DND-41 (cell line): ENCODE results near the gene ATP6V1B1.

Source experiments
- ATAC-seq: fragments of 200-7000 bp; cut with Tn5 transposase; 3 replicates; pipeline ENCODE4 v1.9.1; 2021; ENCODE audit warnings: low read depth; ENCODE audit not compliant: insufficient read depth
- DNase-seq: peaks from one replicate; pipeline ENCODE4 v3.0.0-alpha.2; 2020
- H2AFZ ChIP-seq: 2 replicates; pipeline ENCODE4 v1.6.0; 2012; ENCODE audit warnings: low read depth, low read length
- H3K27ac ChIP-seq: 2 replicates; pipeline ENCODE4 v1.5.1; 2012; ENCODE audit warnings: low read length, inconsistent platforms
- H3K27me3 ChIP-seq: fragments of 200-600 bp; sonication (generic); 2 replicates; pipeline ENCODE4 v1.6.0; 2012; ENCODE audit warnings: low read length, mild to moderate bottlenecking, inconsistent platforms; ENCODE audit not compliant: insufficient read depth, poor library complexity
- H3K36me3 ChIP-seq: 2 replicates; pipeline ENCODE4 v1.5.1; 2012; ENCODE audit warnings: low read length, inconsistent platforms; ENCODE audit not compliant: insufficient read depth
- H3K4me1 ChIP-seq: 2 replicates; pipeline ENCODE4 v1.5.1; 2012; ENCODE audit warnings: mild to moderate bottlenecking, low read length; ENCODE audit not compliant: insufficient read depth
- H3K4me2 ChIP-seq: 2 replicates; pipeline ENCODE4 v1.6.0; 2012; ENCODE audit warnings: mild to moderate bottlenecking, moderate library complexity, low read length, inconsistent platforms; ENCODE audit not compliant: insufficient read depth
- H3K4me3 ChIP-seq, 2 experiments: fragments of 200-600 bp in 1 of 2; shearing (Covaris generic) in 1 of 2; 2 replicates each; pipeline ENCODE4 v1.5.1; 2012 to 2016; ENCODE audit warnings: inconsistent platforms in 2 of 2, low read length in 2 of 2, mild to moderate bottlenecking in 2 of 2, low read depth in 1 of 2, moderate library complexity in 1 of 2
- H3K79me2 ChIP-seq: 2 replicates; pipeline ENCODE4 v1.6.0; 2012; ENCODE audit warnings: low read length, inconsistent platforms; ENCODE audit not compliant: insufficient read depth
- H3K9ac ChIP-seq: 2 replicates; pipeline ENCODE4 v1.6.0; 2012; ENCODE audit warnings: low read depth, mild to moderate bottlenecking, inconsistent platforms, low read length, moderate library complexity
- H3K9me3 ChIP-seq: 2 replicates; pipeline ENCODE4 v1.5.1; 2012; ENCODE audit warnings: low read length, moderate library complexity, mild to moderate bottlenecking, inconsistent platforms; ENCODE audit not compliant: insufficient read depth, severe bottlenecking
- H4K20me1 ChIP-seq: 2 replicates; pipeline ENCODE4 v1.6.0; 2012; ENCODE audit warnings: low read length; ENCODE audit not compliant: insufficient read depth
- CTCF ChIP-seq: IDR thresholded peaks from 2 replicates; pipeline ENCODE4 v1.5.1; 2012; ENCODE audit warnings: borderline replicate concordance, low read length, moderate library complexity, mild to moderate bottlenecking; ENCODE audit not compliant: poor library complexity, severe bottlenecking; ENCODE audit errors: extremely low read depth
- EZH2 ChIP-seq: IDR thresholded peaks from 3 replicates; pipeline ENCODE4 v1.6.1; 2012; ENCODE audit warnings: borderline replicate concordance, low read depth, mild to moderate bottlenecking, moderate library complexity, low read length, inconsistent platforms; ENCODE audit not compliant: severe bottlenecking

Gene ATP6V1B1

GRCh38 chr2:70892750-70893149, 43.0 kb upstream of the ATP6V1B1 start:
- H3K9me3 ChIP-seq = no peaks in the 10 kb centered on the region
- TF ChIP-seq EZH2 (no peak), CTCF (no peak)
- H3K4me1 ChIP-seq = no peaks in the 10 kb centered on the region
- H3K27ac ChIP-seq = no peak overlapping the region
- H2AFZ ChIP-seq = no peak overlapping the region
- ATAC-seq (no peak), DNase-seq (no peak)
- peaks cover 16% of the 10 kb centered on the region for H3K27me3 ChIP-seq
- no peaks in the 10 kb centered on the region; the same call in 1 of the 2 replicates for H4K20me1 ChIP-seq
- no peak overlapping the region for H3K4me3 ChIP-seq
- no peaks in the 10 kb centered on the region for H3K79me2 ChIP-seq
- H3K9ac ChIP-seq = no peak overlapping the region
- H3K36me3 ChIP-seq = no peaks in the 10 kb centered on the region
- H3K4me2 ChIP-seq = no peak overlapping the region

- Histone ChIP-seq H3K79me2 (no peaks in the 10 kb centered on the region), H3K4me2 (no peak overlapping the region), H3K36me3 (no peaks in the 10 kb centered on the region), H3K9ac (no peak overlapping the region), H3K27me3 (peaks cover 20% of the 10 kb centered on the region), H3K4me3 (no peak overlapping the region), H3K4me1 (no peaks in the 10 kb centered on the region), H3K27ac (no peak overlapping the region), H2AFZ (no peak overlapping the region), H3K9me3 (no peaks in the 10 kb centered on the region), H4K20me1 (no peaks in the 10 kb centered on the region; the same call in 1 of the 2 replicates)
- ATAC-seq (no peak), DNase-seq (no peak)
- TF ChIP-seq CTCF (no peak), EZH2 (no peak)
Observed at GRCh38 chr2:70893186-70893585, 42.5 kb upstream of the ATP6V1B1 start.

- Histone ChIP-seq H3K79me2 (no peaks in the 10 kb centered on the region), H3K36me3 (no peaks in the 10 kb centered on the region), H2AFZ (no peak overlapping the region), H3K9me3 (no peaks in the 10 kb centered on the region), H3K27ac (no peak overlapping the region), H3K9ac (no peak overlapping the region), H3K4me1 (no peaks in the 10 kb centered on the region), H3K27me3 (peaks cover 22% of the 10 kb centered on the region), H4K20me1 (no peaks in the 10 kb centered on the region; the same call in 1 of the 2 replicates), H3K4me3 (no peak overlapping the region), H3K4me2 (no peak overlapping the region)
- TF ChIP-seq CTCF = no peak
- no peak for TF ChIP-seq EZH2
- DNase-seq (no peak), ATAC-seq (no peak)
Observed at GRCh38 chr2:70894765-70895164, 40.9 kb upstream of the ATP6V1B1 start.

GRCh38 chr2:70895249-70895648, 40.5 kb upstream of the ATP6V1B1 start:
- no peak for TF ChIP-seq EZH2
- no peak for TF ChIP-seq CTCF
- ATAC-seq (no peak), DNase-seq (no peak)
- no peak overlapping the region for H3K27ac ChIP-seq
- no peak overlapping the region for H3K4me2 ChIP-seq
- no peaks in the 10 kb centered on the region for H3K79me2 ChIP-seq
- no peaks in the 10 kb centered on the region; the same call in 1 of the 2 replicates for H4K20me1 ChIP-seq
- H3K27me3 ChIP-seq = peaks cover 22% of the 10 kb centered on the region
- no peaks in the 10 kb centered on the region for H3K36me3 ChIP-seq
- no peaks in the 10 kb centered on the region for H3K4me1 ChIP-seq
- H3K4me3 ChIP-seq = no peak overlapping the region
- no peaks in the 10 kb centered on the region for H3K9me3 ChIP-seq
- H2AFZ ChIP-seq = no peak overlapping the region
- H3K9ac ChIP-seq = no peak overlapping the region
